Measurements from ENCODE around the gene THBS1.

The THBS1 gene

DNA sequence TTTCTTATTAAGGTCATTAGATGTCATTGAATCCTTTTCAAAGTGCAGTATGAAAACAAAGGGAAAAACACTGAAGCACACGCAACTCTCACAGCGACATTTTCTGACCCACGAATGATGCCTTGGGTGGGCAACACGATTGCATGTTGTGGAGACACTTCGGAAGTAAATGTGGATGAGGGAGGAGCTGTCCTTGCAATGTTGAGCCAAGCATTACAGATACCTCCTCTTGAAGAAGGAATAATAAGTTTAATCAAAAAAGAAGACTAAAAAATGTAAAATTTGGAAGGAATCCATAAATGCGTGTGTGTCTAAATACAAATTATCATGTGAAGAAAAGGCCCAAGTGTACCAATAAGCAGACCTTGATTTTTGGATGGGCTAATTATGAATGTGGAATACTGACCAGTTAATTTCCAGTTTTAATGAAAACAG lies 16.9 kb downstream of the THBS1 start:
- no peaks in the 10 kb centered on the region for H3K27me3 ChIP-seq (replicated peaks; ENCODE audit: control insufficient read depth, insufficient read depth, low read length)
- no peak for DNase-seq (ENCODE audit: extremely low read depth, insufficient read length)
- TF ChIP-seq, protein P1, sequence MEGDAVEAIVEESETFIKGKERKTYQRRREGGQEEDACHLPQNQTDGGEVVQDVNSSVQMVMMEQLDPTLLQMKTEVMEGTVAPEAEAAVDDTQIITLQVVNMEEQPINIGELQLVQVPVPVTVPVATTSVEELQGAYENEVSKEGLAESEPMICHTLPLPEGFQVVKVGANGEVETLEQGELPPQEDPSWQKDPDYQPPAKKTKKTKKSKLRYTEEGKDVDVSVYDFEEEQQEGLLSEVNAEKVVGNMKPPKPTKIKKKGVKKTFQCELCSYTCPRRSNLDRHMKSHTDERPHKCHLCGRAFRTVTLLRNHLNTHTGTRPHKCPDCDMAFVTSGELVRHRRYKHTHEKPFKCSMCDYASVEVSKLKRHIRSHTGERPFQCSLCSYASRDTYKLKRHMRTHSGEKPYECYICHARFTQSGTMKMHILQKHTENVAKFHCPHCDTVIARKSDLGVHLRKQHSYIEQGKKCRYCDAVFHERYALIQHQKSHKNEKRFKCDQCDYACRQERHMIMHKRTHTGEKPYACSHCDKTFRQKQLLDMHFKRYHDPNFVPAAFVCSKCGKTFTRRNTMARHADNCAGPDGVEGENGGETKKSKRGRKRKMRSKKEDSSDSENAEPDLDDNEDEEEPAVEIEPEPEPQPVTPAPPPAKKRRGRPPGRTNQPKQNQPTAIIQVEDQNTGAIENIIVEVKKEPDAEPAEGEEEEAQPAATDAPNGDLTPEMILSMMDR (IDR thresholded peaks at IDR 0.05; ENCODE audit: insufficient read depth, low read length, poor library complexity, severe bottlenecking), result no peak
- no peak overlapping the region for H3K4me3 ChIP-seq (replicated peaks; ENCODE audit: low read depth, low read length)
- H3K36me3 ChIP-seq (ENCODE audit: control insufficient read depth, insufficient read depth, low read length), result no peaks in the 10 kb centered on the region

GRCh38 chr15:39598186-39598850 lies 17.4 kb downstream of the THBS1 start:
- no peak for DNase-seq (ENCODE audit: extremely low read depth, insufficient read length)
- Histone ChIP-seq H3K36me3 (ENCODE audit: control insufficient read depth, insufficient read depth, low read length) (no peaks in the 10 kb centered on the region), H3K4me3 (replicated peaks; ENCODE audit: low read depth, low read length) (no peak overlapping the region), H3K27me3 (replicated peaks; ENCODE audit: control insufficient read depth, insufficient read depth, low read length) (no peaks in the 10 kb centered on the region)
- TF ChIP-seq, protein P1 (IDR thresholded peaks at IDR 0.05; ENCODE audit: insufficient read depth, low read length, poor library complexity, severe bottlenecking), result no peak

- no peak for DNase-seq (ENCODE audit: extremely low read depth, insufficient read length)
Observed at GRCh38 chr15:39598958-39599845, 18.3 kb downstream of the THBS1 start.

DNA sequence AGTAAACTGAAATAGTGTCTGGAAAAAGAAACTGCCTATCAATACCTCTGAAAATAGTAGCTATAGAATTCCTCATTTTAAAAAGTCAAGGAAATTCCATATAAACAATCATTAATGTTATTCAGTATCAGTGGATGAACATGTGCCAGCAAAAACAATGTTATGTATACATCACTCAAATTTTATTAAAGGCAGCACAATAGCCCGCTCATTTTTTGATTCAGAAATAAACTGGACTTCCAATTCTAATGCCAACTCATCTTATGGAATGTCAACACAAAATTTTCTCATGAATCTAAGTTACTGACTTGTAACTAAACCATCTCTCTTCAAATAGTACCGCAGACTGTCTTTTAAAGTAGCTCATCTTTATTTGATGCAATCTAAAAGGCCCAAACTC lies 19.0 kb downstream of the THBS1 start:
- TF ChIP-seq, protein P1 (IDR thresholded peaks at IDR 0.05; ENCODE audit: insufficient read depth, low read length, poor library complexity, severe bottlenecking), result no peak
- DNase-seq (ENCODE audit: extremely low read depth, insufficient read length), result no peak

More at GRCh38 chr15:39598958-39599845, 18.3 kb downstream of the THBS1 start:
- TF ChIP-seq, protein P1 (IDR thresholded peaks at IDR 0.05; ENCODE audit: insufficient read depth, low read length, poor library complexity, severe bottlenecking), result no peak
- Histone ChIP-seq H3K4me3 (replicated peaks; ENCODE audit: low read depth, low read length) (no peak overlapping the region), H3K36me3 (ENCODE audit: control insufficient read depth, insufficient read depth, low read length) (no peaks in the 10 kb centered on the region), H3K27me3 (replicated peaks; ENCODE audit: control insufficient read depth, insufficient read depth, low read length) (no peaks in the 10 kb centered on the region)

DNA sequence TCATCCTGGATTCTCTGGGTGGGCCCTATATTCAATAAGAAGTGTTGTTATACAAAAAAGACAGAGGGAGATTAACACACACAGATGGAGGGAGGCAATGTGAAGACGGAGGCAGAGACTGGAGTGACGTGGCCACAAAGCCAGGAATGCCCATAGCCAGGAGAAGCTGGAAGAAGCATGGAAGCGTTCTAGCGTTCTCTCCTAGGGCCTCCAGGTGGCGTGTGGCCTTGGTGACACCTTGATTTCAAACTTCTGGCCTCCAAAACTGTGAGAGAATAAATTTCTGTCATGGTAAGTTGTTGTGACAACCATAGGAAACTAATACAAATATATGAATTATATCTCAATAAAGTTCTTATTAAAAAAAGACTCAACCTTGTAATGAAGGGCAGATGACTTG lies 21.3 kb downstream of the THBS1 start:
- no peak for DNase-seq (ENCODE audit: extremely low read depth, insufficient read length)

More for the DNA sequence above, 19.0 kb downstream of the THBS1 start:
- Histone ChIP-seq H3K36me3 (ENCODE audit: control insufficient read depth, insufficient read depth, low read length) (no peaks in the 10 kb centered on the region), H3K27me3 (replicated peaks; ENCODE audit: control insufficient read depth, insufficient read depth, low read length) (no peaks in the 10 kb centered on the region), H3K4me3 (replicated peaks; ENCODE audit: low read depth, low read length) (no peak overlapping the region)

More for the DNA sequence above, 21.3 kb downstream of the THBS1 start:
- TF ChIP-seq, protein P1 (IDR thresholded peaks at IDR 0.05; ENCODE audit: insufficient read depth, low read length, poor library complexity, severe bottlenecking), result peak; percentile 38
- H3K36me3 ChIP-seq (ENCODE audit: control insufficient read depth, insufficient read depth, low read length), result no peaks in the 10 kb centered on the region
- no peaks in the 10 kb centered on the region for H3K27me3 ChIP-seq (replicated peaks; ENCODE audit: control insufficient read depth, insufficient read depth, low read length)
- no peak overlapping the region for H3K4me3 ChIP-seq (replicated peaks; ENCODE audit: low read depth, low read length)

All from GM06990 (cell line).